ENCODE measurements around the gene WDR72.
A peak's percentile ranks its signal among the peaks of the same experiment; 100 is the strongest.
"Not testable (repeated sequence)": the region's sequence is repeated elsewhere in the genome, so short reads cannot be mapped to it uniquely, and the experiment has no call there.

WDR72 gene

GRCh38 chr15:53759411-53759931 is at the start of gene WDR72:
Gene WDR72, minus strand, starts transcription at chr15:53759663. Its CDS starts 26,514 bp downstream, at chr15:53733149.
- TF ChIP-seq CTCF (IDR thresholded peaks at IDR 0.05; ENCODE audit: low read depth, low read length) = no peak
- DNase-seq (ENCODE audit: extremely low read depth, low read depth) = no peak

- no peak for DNase-seq (ENCODE audit: extremely low read depth, low read depth)
- peak; percentile 29 for TF ChIP-seq CTCF (IDR thresholded peaks at IDR 0.05; ENCODE audit: low read depth, low read length)
Measured at GRCh38 chr15:53808058-53808706, 48.7 kb upstream of the WDR72 start.

- DNase-seq (ENCODE audit: extremely low read depth, low read depth) = no peak
- no peak for TF ChIP-seq CTCF (IDR thresholded peaks at IDR 0.05; ENCODE audit: low read depth, low read length)
Measured at GRCh38 chr15:53807501-53807900, 48.0 kb upstream of the WDR72 start.

GRCh38 chr15:53802672-53803071 is 43.2 kb upstream of the WDR72 start:
- no peak for DNase-seq (ENCODE audit: extremely low read depth, low read depth)

GRCh38 chr15:53791581-53791980 is 32.1 kb upstream of the WDR72 start:
- DNase-seq (ENCODE audit: extremely low read depth, low read depth) = no peak
- TF ChIP-seq CTCF (IDR thresholded peaks at IDR 0.05; ENCODE audit: low read depth, low read length) = no peak

More at GRCh38 chr15:53802672-53803071, 43.2 kb upstream of the WDR72 start:
- no peak for TF ChIP-seq CTCF (IDR thresholded peaks at IDR 0.05; ENCODE audit: low read depth, low read length)

- no peak for DNase-seq (ENCODE audit: extremely low read depth, low read depth)
- TF ChIP-seq CTCF (IDR thresholded peaks at IDR 0.05; ENCODE audit: low read depth, low read length) = no peak
Measured at GRCh38 chr15:53789654-53790375, 30.4 kb upstream of the WDR72 start.

- no peak for DNase-seq (ENCODE audit: extremely low read depth, low read depth)
- no peak for TF ChIP-seq CTCF (IDR thresholded peaks at IDR 0.05; ENCODE audit: low read depth, low read length)
Measured at GRCh38 chr15:53786401-53786800, 26.9 kb upstream of the WDR72 start.

GRCh38 chr15:53785241-53785640 is 25.8 kb upstream of the WDR72 start:
- DNase-seq (ENCODE audit: extremely low read depth, low read depth) = not testable (repeated sequence)
